DMS114 treated with DMSO at 0.1 percent for 48 hours (cell line): ENCODE results near the gene APOA5.
"Not testable (repeated sequence)": the region's sequence is repeated elsewhere in the genome, so short reads cannot be mapped to it uniquely, and the experiment has no call there.

ENCODE experiments used
- DNase-seq: peaks from one replicate; lab custom pipeline; 2025; ENCODE audit not compliant: unreplicated experiment; lab: John Stamatoyannopoulos, UW

The APOA5 gene

GRCh38 chr11:116801662-116802061 is 10.0 kb upstream of the APOA5 start:
- not testable (repeated sequence) for DNase-seq

- no peak for DNase-seq
These were observed 8.9 kb upstream of the APOA5 start for GRCh38 chr11:116800610-116801009.

- no peak for DNase-seq
These were observed 6.7 kb upstream of the APOA5 start for GRCh38 chr11:116798368-116798767.

GRCh38 chr11:116797816-116798215 is 6.1 kb upstream of the APOA5 start:
- no peak for DNase-seq

- no peak for DNase-seq
These were observed 4.9 kb upstream of the APOA5 start for GRCh38 chr11:116796548-116796947.

GRCh38 chr11:116794851-116795250 is 3.2 kb upstream of the APOA5 start:
- DNase-seq = no peak

- no peak for DNase-seq
These were observed 2.1 kb upstream of the APOA5 start for GRCh38 chr11:116793772-116794097.

GRCh38 chr11:116792869-116793771 is 1.4 kb upstream of the APOA5 start:
- DNase-seq = no peak

GRCh38 chr11:116792144-116792868 is 627 bp upstream of the APOA5 start:
- DNase-seq = no peak

- no peak for DNase-seq
These were observed 472 bp downstream of the APOA5 start for GRCh38 chr11:116791002-116791812.

GRCh38 chr11:116790167-116791001 is 1.3 kb downstream of the APOA5 start:
- no peak for DNase-seq

GRCh38 chr11:116788975-116789374 is 2.7 kb downstream of the APOA5 start:
- no peak for DNase-seq

- DNase-seq = no peak
These were observed 3.1 kb downstream of the APOA5 start for GRCh38 chr11:116788534-116788933.

GRCh38 chr11:116787786-116788486 is 3.7 kb downstream of the APOA5 start, which contains the start of gene ZPR1:
Gene ZPR1 (minus strand): TSS chr11:116788023. CDS start chr11:116787990, 33 bp downstream.
- DNase-seq = peak; percentile 38

GRCh38 chr11:116787436-116787785 is 4.3 kb downstream of the APOA5 start:
- no peak for DNase-seq

GRCh38 chr11:116786966-116787365 is 4.7 kb downstream of the APOA5 start:
- no peak for DNase-seq

- DNase-seq = no peak
These were observed 5.4 kb downstream of the APOA5 start for GRCh38 chr11:116786326-116786725.

GRCh38 chr11:116782728-116783127 is 9.0 kb downstream of the APOA5 start:
- no peak for DNase-seq

- no peak for DNase-seq
These were observed 13.1 kb downstream of the APOA5 start for GRCh38 chr11:116778556-116778955.

GRCh38 chr11:116777056-116777455 is 14.6 kb downstream of the APOA5 start:
- DNase-seq = no peak
